Stimulated activated CD4-positive, alpha-beta T cell treated with anti-CD3 and anti-CD28 coated beads, Interleukin-15, amount 100 ng/mL, for 24 hours (primary cell): ENCODE measurements around the gene CAMKMT.

Experiments used
- DNase-seq: peaks from one replicate; pipeline ENCODE4 v3.0.0-alpha.2; 2020

CAMKMT gene

GRCh38 chr2:44361330-44362206 lies at the start of gene CAMKMT, which contains the start of gene PREPL:
Gene CAMKMT, plus strand, starts transcription at chr2:44361947.
Gene PREPL, minus strand, starts transcription at chr2:44361494. Its CDS starts 15,152 bp downstream, at chr2:44346342.
- DNase-seq: peak; percentile 98

GRCh38 chr2:44314362-44314761 lies 47.4 kb upstream of the CAMKMT start:
- no peak for DNase-seq

- DNase-seq: no peak
Observed at GRCh38 chr2:44315945-44316344, 45.8 kb upstream of the CAMKMT start.

GRCh38 chr2:44320832-44321231 lies 40.9 kb upstream of the CAMKMT start:
- DNase-seq: no peak

- DNase-seq: no peak
Observed at GRCh38 chr2:44321360-44321759, 40.4 kb upstream of the CAMKMT start.

- DNase-seq: no peak
Observed at GRCh38 chr2:44324971-44325426, 36.7 kb upstream of the CAMKMT start.

GRCh38 chr2:44325897-44326296 lies 35.9 kb upstream of the CAMKMT start:
- DNase-seq: no peak

GRCh38 chr2:44326548-44327264 lies 35.0 kb upstream of the CAMKMT start:
- no peak for DNase-seq

- DNase-seq: no peak
Observed at GRCh38 chr2:44328750-44329149, 33.0 kb upstream of the CAMKMT start.

- no peak for DNase-seq
Observed at GRCh38 chr2:44329343-44329742, 32.4 kb upstream of the CAMKMT start.

GRCh38 chr2:44330801-44331200 lies 30.9 kb upstream of the CAMKMT start:
- DNase-seq: no peak

- no peak for DNase-seq
Observed at GRCh38 chr2:44333994-44334393, 27.8 kb upstream of the CAMKMT start.

GRCh38 chr2:44335806-44336538 lies 25.8 kb upstream of the CAMKMT start:
- no peak for DNase-seq

GRCh38 chr2:44342854-44343253 lies 18.9 kb upstream of the CAMKMT start:
- no peak for DNase-seq

GRCh38 chr2:44347526-44347925 lies 14.2 kb upstream of the CAMKMT start:
- no peak for DNase-seq

GRCh38 chr2:44348400-44348799 lies 13.3 kb upstream of the CAMKMT start:
- no peak for DNase-seq

GRCh38 chr2:44349506-44349905 lies 12.2 kb upstream of the CAMKMT start:
- no peak for DNase-seq

GRCh38 chr2:44351088-44351487 lies 10.7 kb upstream of the CAMKMT start:
- DNase-seq: no peak

GRCh38 chr2:44351676-44352075 lies 10.1 kb upstream of the CAMKMT start:
- DNase-seq: no peak

- no peak for DNase-seq
Observed at GRCh38 chr2:44352510-44352909, 9.2 kb upstream of the CAMKMT start.

GRCh38 chr2:44354761-44355160 lies 7.0 kb upstream of the CAMKMT start:
- no peak for DNase-seq

- DNase-seq: peak; percentile 61
Observed at GRCh38 chr2:44358503-44358902, 3.2 kb upstream of the CAMKMT start.

- DNase-seq: peak; percentile 22
Observed at GRCh38 chr2:44360749-44361329, 908 bp upstream of the CAMKMT start.
